HG03097 (cell line): Measurements from ENCODE around the gene TNFRSF6B.

Experiments
- ATAC-seq: cut with Tn5 transposase; IDR thresholded peaks from one replicate; pipeline ENCODE4 v1.9.1; 2021; ENCODE audit not compliant: unreplicated experiment, low FRiP score

Gene TNFRSF6B

GRCh38 chr20:63682384-63683139 lies 13.9 kb upstream of the TNFRSF6B start:
- no peak for ATAC-seq

- ATAC-seq, result no peak
These were observed 11.0 kb upstream of the TNFRSF6B start for GRCh38 chr20:63685269-63686026.

- ATAC-seq, result no peak
These were observed 10.4 kb upstream of the TNFRSF6B start for GRCh38 chr20:63686094-63686491.

GRCh38 chr20:63686492-63687321 lies 9.7 kb upstream of the TNFRSF6B start:
- no peak for ATAC-seq

- no peak for ATAC-seq
These were observed 8.9 kb upstream of the TNFRSF6B start for GRCh38 chr20:63687419-63688178.

GRCh38 chr20:63688228-63689045 lies 8.0 kb upstream of the TNFRSF6B start:
- ATAC-seq, result no peak

GRCh38 chr20:63689046-63690002 lies 7.1 kb upstream of the TNFRSF6B start:
- no peak for ATAC-seq

GRCh38 chr20:63690003-63690897 lies 6.2 kb upstream of the TNFRSF6B start:
- ATAC-seq, result no peak

- no peak for ATAC-seq
These were observed 5.3 kb upstream of the TNFRSF6B start for GRCh38 chr20:63690898-63691710.

- no peak for ATAC-seq
These were observed 4.6 kb upstream of the TNFRSF6B start for GRCh38 chr20:63691711-63692435.

- no peak for ATAC-seq
These were observed 3.9 kb upstream of the TNFRSF6B start for GRCh38 chr20:63692436-63693082.

GRCh38 chr20:63693083-63693732 lies 3.2 kb upstream of the TNFRSF6B start:
- no peak for ATAC-seq

- no peak for ATAC-seq
These were observed 2.5 kb upstream of the TNFRSF6B start for GRCh38 chr20:63693733-63694583.
